Calu3 (cell line): ENCODE data around the gene SEMA5A. TPM values are rescaled to one million over a fixed set of nuclear protein-coding genes. Genes with fewer than 3 reads are reported as not detected.

ENCODE experiments used
- BruUV-seq: library from RNA; stranded (reverse); fragments of 400-500 nt; replicated peaks from 2 replicates; lab custom pipeline; 2021; lab: Mats Ljungman, UMichigan
- CTCF ChIA-PET: fragments of 300-600 bp; sonication (Branson Sonifier 250); formaldehyde crosslinking; loops from one replicate; lab custom pipeline; 2022; ENCODE audit warnings: antibody characterized with exemption; lab: Charles Lee
- DNase-seq: peaks from one replicate; pipeline ENCODE4 v3.0.0; 2022
- H3K27ac Mint-ChIP-seq: one replicate; pipeline ENCODE4 v1.8.0; 2022; ENCODE audit warnings: mixed read lengths; ENCODE audit not compliant: unreplicated experiment
- H3K27me3 Mint-ChIP-seq: one replicate; pipeline ENCODE4 v1.8.0; 2022; ENCODE audit warnings: mixed read lengths; ENCODE audit not compliant: unreplicated experiment
- H3K36me3 Mint-ChIP-seq: one replicate; pipeline ENCODE4 v1.8.0; 2022; ENCODE audit warnings: mild to moderate bottlenecking, moderate library complexity, mixed read lengths; ENCODE audit not compliant: insufficient read depth, unreplicated experiment
- H3K4me1 Mint-ChIP-seq: one replicate; pipeline ENCODE4 v1.8.0; 2022; ENCODE audit warnings: mild to moderate bottlenecking, low read depth, mixed read lengths; ENCODE audit not compliant: unreplicated experiment
- H3K4me3 Mint-ChIP-seq: one replicate; pipeline ENCODE4 v1.8.0; 2022; ENCODE audit warnings: mild to moderate bottlenecking, low read depth, moderate library complexity, mixed read lengths; ENCODE audit not compliant: unreplicated experiment
- H3K9me3 Mint-ChIP-seq: one replicate; pipeline ENCODE4 v1.8.0; 2022; ENCODE audit warnings: low read depth, mixed read lengths; ENCODE audit not compliant: unreplicated experiment
- intact Hi-C: fragments of 100-400 bp; cut with micrococcal nuclease; formaldehyde crosslinking; loops from one replicate; pipeline ENCODE4 v1.10.0; 2022; ENCODE audit not compliant: unreplicated experiment
- total RNA-seq: library from RNA; stranded (reverse); gene quantifications from 2 replicates; pipeline ENCODE4 v1.2.3, GENCODE V29; 2022
- TF ChIP-seq, protein P1 (sequence below): fragments of 200-600 bp; IDR thresholded peaks from one replicate; pipeline ENCODE4 v1.8.0; 2022; ENCODE audit warnings: antibody characterized with exemption; ENCODE audit not compliant: unreplicated experiment

SEMA5A gene
- total RNA-seq, 1 experiment from 2014 or later = 0.52 TPM

DNA sequence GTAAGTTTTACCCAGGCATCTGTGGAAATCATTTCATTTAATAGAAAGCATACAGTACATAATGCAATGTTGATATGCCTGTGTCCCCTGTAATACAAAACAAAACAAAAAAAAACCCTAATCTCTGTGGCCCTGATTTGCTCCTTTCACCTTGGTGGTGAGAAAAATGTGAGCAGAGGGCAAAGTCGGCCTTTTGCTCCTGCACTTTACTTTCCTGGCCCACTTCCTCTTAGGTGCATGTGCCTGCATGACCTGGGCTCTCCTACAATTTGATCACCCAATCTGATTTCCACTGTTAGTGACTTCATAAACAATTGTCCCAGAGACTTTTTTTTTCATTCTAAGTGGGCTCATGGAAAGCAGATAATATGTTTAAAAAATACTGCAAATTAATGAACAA lies 424.3 kb downstream of the SEMA5A start:
- H3K27ac Mint-ChIP-seq = no peak overlapping the region
- no TSS peak for BruUV-seq
- H3K36me3 Mint-ChIP-seq = no peaks in the 10 kb centered on the region
- no peak overlapping the region for H3K4me3 Mint-ChIP-seq
- intact Hi-C loops = no loop called here
- no peaks in the 10 kb centered on the region for H3K27me3 Mint-ChIP-seq
- TF ChIP-seq, protein P1, sequence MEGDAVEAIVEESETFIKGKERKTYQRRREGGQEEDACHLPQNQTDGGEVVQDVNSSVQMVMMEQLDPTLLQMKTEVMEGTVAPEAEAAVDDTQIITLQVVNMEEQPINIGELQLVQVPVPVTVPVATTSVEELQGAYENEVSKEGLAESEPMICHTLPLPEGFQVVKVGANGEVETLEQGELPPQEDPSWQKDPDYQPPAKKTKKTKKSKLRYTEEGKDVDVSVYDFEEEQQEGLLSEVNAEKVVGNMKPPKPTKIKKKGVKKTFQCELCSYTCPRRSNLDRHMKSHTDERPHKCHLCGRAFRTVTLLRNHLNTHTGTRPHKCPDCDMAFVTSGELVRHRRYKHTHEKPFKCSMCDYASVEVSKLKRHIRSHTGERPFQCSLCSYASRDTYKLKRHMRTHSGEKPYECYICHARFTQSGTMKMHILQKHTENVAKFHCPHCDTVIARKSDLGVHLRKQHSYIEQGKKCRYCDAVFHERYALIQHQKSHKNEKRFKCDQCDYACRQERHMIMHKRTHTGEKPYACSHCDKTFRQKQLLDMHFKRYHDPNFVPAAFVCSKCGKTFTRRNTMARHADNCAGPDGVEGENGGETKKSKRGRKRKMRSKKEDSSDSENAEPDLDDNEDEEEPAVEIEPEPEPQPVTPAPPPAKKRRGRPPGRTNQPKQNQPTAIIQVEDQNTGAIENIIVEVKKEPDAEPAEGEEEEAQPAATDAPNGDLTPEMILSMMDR = no peak
- H3K9me3 Mint-ChIP-seq = peaks cover 15% of the 10 kb centered on the region
- CTCF ChIA-PET = no interaction called here
- no peak for DNase-seq
- H3K4me1 Mint-ChIP-seq = no peaks in the 10 kb centered on the region

DNA sequence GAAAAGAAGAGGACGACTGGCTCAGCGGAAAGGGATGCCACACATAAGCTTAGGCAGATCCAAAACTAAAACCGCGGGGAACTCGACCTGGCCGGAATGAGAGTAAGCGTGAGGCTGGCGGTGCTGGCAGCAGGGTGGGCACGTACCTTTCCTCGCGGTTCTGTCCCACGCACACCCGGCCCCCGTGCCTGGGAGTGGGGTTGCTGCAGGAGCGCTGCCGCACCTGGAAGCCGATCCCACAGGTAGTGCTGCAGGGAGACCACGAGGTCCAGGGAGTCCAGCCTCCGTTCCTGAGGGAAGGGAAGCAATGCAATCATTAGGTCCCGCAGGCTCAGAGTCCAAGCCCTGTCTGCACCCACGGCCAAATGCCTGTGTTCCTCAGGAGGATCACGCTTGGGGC lies 427.0 kb downstream of the SEMA5A start:
- no peaks in the 10 kb centered on the region for H3K4me1 Mint-ChIP-seq
- H3K36me3 Mint-ChIP-seq = no peaks in the 10 kb centered on the region
- CTCF ChIA-PET = no interaction called here
- H3K27me3 Mint-ChIP-seq = no peaks in the 10 kb centered on the region
- intact Hi-C loops = no loop called here
- BruUV-seq = no TSS peak
- DNase-seq = no peak
- H3K27ac Mint-ChIP-seq = no peak overlapping the region
- H3K4me3 Mint-ChIP-seq = no peak overlapping the region
- TF ChIP-seq, protein P1 = no peak
- peaks cover 8% of the 10 kb centered on the region for H3K9me3 Mint-ChIP-seq

DNA sequence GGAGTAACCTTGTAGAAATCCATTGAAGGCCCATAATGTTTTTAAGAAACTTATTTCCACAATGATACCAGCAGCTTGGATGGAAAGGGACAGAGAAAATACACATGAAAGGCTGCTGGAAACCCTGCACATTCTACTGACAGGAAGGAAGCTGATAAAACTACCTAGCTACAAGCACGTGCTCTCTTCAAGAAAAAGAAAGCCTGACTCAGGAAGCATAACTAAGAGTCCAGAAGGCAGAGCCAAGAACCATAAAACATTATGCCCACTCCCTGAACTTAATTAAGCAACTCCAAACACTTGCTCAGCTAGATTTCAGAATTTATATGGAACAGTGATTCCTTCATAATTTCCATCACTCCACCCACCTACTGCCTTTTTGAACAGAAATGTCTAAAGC lies 430.8 kb downstream of the SEMA5A start:
- no TSS peak for BruUV-seq
- no peaks in the 10 kb centered on the region for H3K4me1 Mint-ChIP-seq
- no peak for DNase-seq
- no peak overlapping the region for H3K27ac Mint-ChIP-seq
- no peaks in the 10 kb centered on the region for H3K27me3 Mint-ChIP-seq
- no peaks in the 10 kb centered on the region for H3K36me3 Mint-ChIP-seq
- CTCF ChIA-PET = no interaction called here
- intact Hi-C loops = no loop called here
- TF ChIP-seq, protein P1 = no peak
- no peak overlapping the region for H3K4me3 Mint-ChIP-seq
- peaks cover 2% of the 10 kb centered on the region for H3K9me3 Mint-ChIP-seq

DNA sequence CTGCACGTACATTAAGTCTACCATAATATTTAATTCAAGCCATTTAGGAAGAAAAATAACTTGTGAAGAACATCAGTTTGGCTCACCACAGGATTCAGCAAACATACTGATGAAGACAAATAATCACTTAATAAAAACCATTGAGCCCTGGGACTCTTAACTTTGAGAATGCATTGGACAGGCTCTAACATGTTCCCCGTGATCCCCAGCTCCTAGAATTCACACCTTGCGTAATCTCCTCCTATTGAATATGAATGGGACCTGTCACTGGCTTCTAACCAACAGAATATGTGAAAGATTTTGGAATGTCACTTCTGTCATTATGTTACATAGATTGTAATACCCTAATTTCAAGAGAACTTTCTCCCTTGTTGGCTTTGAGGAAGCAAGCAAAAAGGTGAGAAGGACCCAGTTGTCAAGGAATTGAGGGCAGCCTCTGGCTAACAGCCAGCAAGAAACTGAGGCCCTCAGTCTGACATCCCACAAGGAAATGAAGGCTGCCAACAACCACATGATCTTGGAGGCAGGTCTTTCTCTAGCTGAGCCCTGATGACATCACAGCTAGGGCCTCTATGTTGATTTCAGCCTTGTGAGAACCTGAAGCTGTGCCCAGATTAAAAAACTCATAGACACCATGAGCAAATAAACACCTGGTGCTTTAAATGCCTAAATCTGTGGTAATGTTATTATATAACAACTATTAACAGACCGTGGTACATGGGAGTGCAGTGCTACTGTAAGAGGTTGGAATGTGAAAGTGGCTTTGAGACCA lies 433.2 kb downstream of the SEMA5A start:
- Mint-ChIP-seq H3K27ac (no peak overlapping the region), H3K36me3 (no peaks in the 10 kb centered on the region), H3K4me3 (no peak overlapping the region), H3K9me3 (peaks cover 7% of the 10 kb centered on the region), H3K4me1 (no peaks in the 10 kb centered on the region), H3K27me3 (no peaks in the 10 kb centered on the region)
- intact Hi-C loops = no loop called here
- DNase-seq = no peak
- TF ChIP-seq, protein P1 = no peak
- CTCF ChIA-PET = interaction anchor here (0.6 kb wide), 1 partner anchor 68 kb away, joined by 3 read pairs; no protein-coding TSS in a partner anchor
- BruUV-seq = no TSS peak
